Measurements from ENCODE around the gene EVL.
"Not testable (repeated sequence)": the region's sequence is repeated elsewhere in the genome, so short reads cannot be mapped to it uniquely, and the experiment has no call there.

The EVL gene

DNA sequence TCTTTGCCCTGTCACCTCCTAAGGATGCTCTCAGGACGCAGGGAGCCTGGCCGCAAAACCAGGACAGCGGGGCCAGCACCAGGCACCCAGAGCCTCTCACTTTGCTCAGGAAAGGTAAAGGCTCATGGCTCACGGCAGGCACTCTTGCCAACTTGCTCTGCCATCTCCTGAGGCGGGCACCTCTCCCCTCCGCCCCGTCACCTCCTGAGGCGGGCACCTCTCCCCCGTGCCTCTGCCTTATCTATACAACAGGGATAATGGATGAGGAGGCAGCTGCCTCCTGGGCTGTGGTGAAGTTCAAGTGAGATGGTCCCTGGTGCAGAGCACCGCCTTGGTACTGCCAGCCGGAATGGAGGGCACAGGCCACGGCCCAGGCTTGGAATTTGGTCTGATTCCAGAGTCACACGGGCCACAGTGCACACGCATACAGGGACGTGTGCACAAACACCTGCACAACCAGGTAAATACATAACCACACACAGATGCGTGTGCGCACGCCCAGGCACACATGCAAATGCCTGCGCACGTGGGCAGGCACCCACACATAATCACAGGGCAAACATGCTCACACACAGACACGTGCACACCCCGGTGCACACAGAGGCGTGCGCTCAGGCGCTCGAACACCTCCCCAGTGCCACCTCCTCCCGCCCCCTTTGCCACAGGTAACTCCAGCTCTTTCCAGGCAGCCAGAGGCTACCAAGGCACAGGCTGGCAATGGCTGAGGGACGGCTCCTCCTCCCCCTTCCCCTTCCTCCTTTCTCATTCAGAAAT is 82.7 kb downstream of the EVL start:
- DNase-seq (ENCODE audit: low read depth), result no peak

GRCh38 chr14:100148837-100149731 is 83.9 kb downstream of the EVL start:
- DNase-seq (ENCODE audit: low read depth), result no peak

- DNase-seq (ENCODE audit: low read depth), result no peak
These were observed 84.8 kb downstream of the EVL start for GRCh38 chr14:100149851-100150611.

- DNase-seq (ENCODE audit: low read depth), result no peak
These were observed 85.8 kb downstream of the EVL start for GRCh38 chr14:100150932-100151587.

GRCh38 chr14:100152091-100152490 is 86.9 kb downstream of the EVL start:
- no peak for DNase-seq (ENCODE audit: low read depth)

DNA sequence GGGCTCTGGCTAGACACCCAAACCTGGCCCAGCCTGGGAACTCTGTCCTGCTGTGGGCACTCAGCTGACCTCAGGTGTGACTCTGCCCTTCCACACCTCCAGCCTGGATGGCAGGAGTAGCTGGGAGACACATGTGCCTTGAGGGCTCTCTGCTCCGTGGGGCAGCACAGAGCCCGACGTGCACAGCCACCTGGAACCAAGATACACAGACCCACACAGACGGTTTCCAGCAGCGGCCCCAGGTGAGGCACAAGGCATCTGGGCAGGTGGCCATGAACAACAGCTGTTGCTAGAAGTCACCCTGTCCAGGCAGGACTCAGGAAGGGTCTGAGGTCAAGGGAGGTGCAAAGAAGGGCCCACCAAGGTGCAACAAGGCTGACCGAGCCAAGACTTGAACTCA is 88.3 kb downstream of the EVL start:
- DNase-seq (ENCODE audit: low read depth), result no peak

DNA sequence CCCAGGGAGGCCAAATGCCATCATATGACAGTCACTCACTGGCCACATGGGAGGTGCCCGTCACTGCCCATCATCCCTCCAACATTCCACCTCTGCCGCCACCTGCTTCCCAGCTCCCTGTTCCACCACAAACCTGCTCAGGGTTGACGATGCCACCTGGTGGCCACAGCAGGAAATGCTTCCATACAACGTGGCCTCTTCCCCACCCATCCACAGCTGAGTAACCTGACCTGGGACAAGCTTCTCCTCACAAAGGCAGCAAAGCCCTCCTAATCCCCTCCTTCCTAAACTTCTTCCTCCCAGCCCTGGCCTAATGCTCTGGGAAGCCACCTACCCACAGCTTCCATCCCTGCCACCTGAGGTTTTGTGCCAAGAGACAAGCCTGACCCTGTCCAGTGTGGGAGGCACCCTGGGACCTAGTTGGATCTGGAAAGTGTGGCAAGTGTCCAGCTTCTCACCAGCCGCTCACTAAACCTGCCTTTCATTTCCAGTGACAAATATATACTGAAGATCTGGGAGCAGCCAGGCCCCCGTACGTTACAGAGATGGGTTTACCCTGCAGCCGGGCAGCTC is 89.9 kb downstream of the EVL start:
- DNase-seq (ENCODE audit: low read depth), result no peak

- no peak for DNase-seq (ENCODE audit: low read depth)
These were observed 90.8 kb downstream of the EVL start for GRCh38 chr14:100155756-100156616.

GRCh38 chr14:100156776-100157175 is 91.6 kb downstream of the EVL start:
- DNase-seq (ENCODE audit: low read depth), result no peak

DNA sequence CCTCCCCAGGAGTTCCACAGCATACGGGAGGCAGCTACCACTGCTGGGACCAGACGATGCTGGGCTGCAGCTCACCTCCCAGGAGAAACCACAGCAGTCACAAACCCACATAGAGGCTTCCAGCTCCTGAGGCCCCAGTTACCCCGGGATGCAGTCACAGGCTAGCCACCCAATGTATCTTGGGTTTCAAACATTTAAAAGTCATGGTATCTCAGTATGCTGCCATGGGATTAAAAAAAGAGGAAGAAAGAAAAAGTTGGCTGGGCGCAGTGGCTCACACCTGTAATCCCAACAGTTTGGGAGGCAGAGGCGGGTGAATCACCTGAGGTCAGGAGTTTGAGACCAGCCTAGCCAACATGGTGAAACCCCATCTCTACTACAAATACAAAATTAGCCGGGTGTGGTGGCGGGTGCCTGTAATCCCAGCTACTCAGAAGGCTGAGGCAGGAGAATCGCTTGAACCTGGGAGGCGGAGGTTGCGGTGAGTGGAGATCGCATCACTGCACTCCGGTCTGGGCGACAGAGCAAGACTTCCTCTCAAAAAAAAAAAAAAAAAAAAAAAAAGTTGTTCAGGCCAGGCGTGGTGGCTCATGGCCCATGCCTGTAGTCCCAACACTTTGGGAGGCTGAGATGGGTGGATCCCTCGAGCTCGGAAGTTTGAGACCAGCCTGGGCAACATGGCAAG is 92.5 kb downstream of the EVL start:
- not testable (repeated sequence) for DNase-seq (ENCODE audit: low read depth)

DNA sequence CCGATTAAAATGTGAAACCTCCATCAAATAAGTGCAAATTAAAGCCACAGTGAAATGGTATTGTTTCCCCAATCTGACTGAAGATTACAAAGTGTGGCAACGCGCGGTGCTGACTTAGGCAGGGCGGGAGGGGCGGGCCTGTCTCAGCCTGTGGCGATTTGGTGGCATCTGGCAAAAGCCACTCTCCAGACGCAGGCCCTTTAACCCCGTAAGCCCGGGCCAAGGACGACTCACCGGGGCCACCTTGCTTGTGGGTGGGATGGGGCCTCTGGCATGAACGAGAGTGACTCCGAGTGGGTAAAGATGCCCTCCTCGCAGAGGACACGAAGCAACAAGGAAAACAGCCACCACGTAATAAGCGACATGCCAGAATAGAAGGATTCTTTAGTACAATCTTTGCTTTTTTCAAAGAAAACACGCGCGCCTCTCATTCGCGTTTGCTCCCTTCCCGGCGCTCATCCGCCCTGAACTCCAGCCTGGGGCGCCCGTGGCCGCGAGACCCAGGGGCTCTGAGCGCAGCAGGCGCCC is 93.4 kb downstream of the EVL start:
- DNase-seq (ENCODE audit: low read depth), result no peak

- DNase-seq (ENCODE audit: low read depth), result no peak
These were observed 94.1 kb downstream of the EVL start, which contains the start of gene DEGS2 for GRCh38 chr14:100159094-100159864. TSS of gene DEGS2 (minus strand) at chr14:100159645. CDS start at chr14:100159587, 58 bp downstream.

GRCh38 chr14:100159865-100160533 is 94.8 kb downstream of the EVL start:
- no peak for DNase-seq (ENCODE audit: low read depth)

GRCh38 chr14:100160534-100160916 is 95.3 kb downstream of the EVL start:
- no peak for DNase-seq (ENCODE audit: low read depth)

DNA sequence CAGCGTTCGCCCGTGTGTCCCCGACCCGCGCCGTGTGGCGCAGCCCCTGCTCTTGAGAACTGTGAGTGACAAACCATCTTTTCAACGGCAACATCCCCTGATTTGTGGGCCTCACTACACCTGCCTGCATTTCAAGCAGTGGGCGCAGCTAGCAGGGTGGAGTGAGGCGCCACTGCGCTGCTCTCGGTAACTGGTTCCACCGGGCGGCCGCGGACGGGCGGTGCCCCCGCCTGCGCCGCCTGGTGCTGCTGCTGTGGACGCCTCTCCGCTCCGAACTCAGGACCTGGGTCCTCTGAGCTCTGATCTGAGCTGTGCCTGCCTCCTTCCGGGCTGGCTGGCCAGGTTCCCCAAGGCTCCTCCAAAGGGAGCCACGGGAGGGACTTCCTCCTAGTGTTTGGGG is 100.2 kb downstream of the EVL start:
- DNase-seq (ENCODE audit: low read depth), result no peak

DNA sequence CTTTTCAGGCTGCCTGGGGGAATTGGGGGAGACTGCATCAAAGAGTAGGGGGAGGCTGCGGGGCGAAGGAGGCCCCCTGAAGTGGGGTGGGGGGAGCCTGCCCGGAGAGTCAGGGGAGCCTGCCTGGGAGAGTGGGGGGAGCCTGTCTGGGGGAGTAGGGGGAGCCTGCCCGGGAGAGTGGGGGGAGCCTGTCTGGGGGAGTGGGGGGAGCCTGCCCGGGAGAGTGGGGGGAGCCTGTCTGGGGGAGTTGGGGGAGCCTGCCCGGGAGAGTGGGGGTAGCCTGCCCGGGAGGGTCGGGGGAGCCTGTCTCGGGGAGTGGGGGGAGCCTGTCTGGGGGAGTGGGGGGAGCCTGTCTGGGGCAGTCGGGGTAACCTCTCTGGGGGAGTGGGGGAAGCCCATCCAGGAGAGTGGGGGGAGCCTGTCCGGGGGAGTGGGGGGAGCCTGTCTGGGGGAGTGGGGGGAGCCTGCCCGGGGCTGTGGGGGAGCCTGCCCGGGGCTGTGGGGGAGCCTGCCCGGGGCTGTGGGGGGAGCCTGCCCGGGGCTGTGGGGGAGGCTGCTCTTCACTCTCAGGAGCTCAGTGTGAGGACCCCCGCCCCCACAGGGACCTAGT is 100.7 kb downstream of the EVL start:
- no peak for DNase-seq (ENCODE audit: low read depth)

- DNase-seq (ENCODE audit: low read depth), result no peak
These were observed 103.3 kb downstream of the EVL start for GRCh38 chr14:100168506-100168905.

DNA sequence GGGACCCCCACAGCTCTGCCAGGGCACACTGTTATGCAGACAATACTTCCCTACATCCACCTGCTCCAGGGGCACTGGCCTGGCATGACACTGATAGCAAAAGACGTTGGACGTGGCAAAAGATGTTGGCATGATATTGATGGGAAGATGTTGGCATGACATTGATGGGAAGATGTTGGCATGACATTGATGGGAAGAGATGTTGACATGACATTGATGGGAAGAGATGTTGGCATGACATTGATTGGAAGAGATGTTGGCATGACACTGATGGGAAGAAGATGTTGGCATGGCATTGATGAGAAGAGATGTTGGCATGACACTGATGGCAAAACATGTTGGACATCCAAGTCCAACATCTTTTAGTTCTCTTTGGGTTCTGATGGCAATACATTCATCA is 105.7 kb downstream of the EVL start:
- no peak for DNase-seq (ENCODE audit: low read depth)

All from stromal cell of bone marrow (primary cell).